Adrenal gland (tissue), 12 donors: ENCODE results near the gene RRM2. TPM values are rescaled to one million over a fixed set of nuclear protein-coding genes. Genes with fewer than 3 reads are reported as not detected.

Experiments used
- DNase-seq, 7 donors: peaks; one replicate each; pipeline ENCODE4 v3.0.0-alpha.2; 2019 to 2020
- H3K27ac ChIP-seq, 5 donors: fragments of 200-600 bp; sonication (generic) in 4 of 5; 1 replicate in 3 of 5; 2 replicates in 2 of 5; pipeline versions ENCODE4 v1.5.1 to v1.8.0; 2016 to 2020; ENCODE audit warnings: mild to moderate bottlenecking in 1 of 5
- H3K27me3 ChIP-seq: fragments of 200-600 bp; 2 replicates; pipeline ENCODE4 v1.8.0; 2021
- H3K36me3 ChIP-seq, 2 donors: fragments of 200-600 bp; replicated peaks in 1 of 2; 1 replicate in 1 of 2; 2 replicates in 1 of 2; pipeline versions ENCODE4 v1.5.1 to v1.8.0; 2018 to 2022
- H3K4me1 ChIP-seq, 2 donors: fragments of 200-600 bp; replicated peaks in 1 of 2; 1 replicate in 1 of 2; 2 replicates in 1 of 2; pipeline versions ENCODE4 v1.5.1 to v1.8.0; 2018 to 2021
- H3K4me3 ChIP-seq, 4 donors: fragments of 200-600 bp; sonication (generic) in 3 of 4; one replicate each; pipeline ENCODE4 v1.5.1; 2016 to 2018
- H3K9me3 ChIP-seq, 3 donors: fragments of 200-600 bp; sonication (generic) in 1 of 3; replicated peaks in 1 of 3; 1 replicate in 2 of 3; 2 replicates in 1 of 3; pipeline versions ENCODE4 v1.5.1 to v1.8.0; 2016 to 2021
- CTCF ChIP-seq, 6 experiments: fragments of 450-650 bp in 4 of 6; fragments of 200-600 bp in 2 of 6; sonication (generic) in 1 of 6; IDR thresholded peaks; 1 replicate in 5 of 6; 2 replicates in 1 of 6; pipeline versions ENCODE4 v1.5.1 to v1.8.0; 2016 to 2021; ENCODE audit warnings: antibody characterized with exemption in 6 of 6, mild to moderate bottlenecking in 2 of 6, moderate library complexity in 1 of 6
- POLR2A ChIP-seq, 2 donors: fragments of 450-650 bp; IDR thresholded peaks; one replicate each; pipeline ENCODE4 v1.6.1; 2017; ENCODE audit warnings: antibody characterized with exemption in 2 of 2, mild to moderate bottlenecking in 2 of 2, moderate library complexity in 1 of 2
- WGBS, 4 donors: extraction: QIAGEN DNeasy Blood & Tissue Kit in 2 of 4; methylation state at CpG; one replicate each; pipeline versions ENCODE4 v1.1.5 to v1.1.7; 2013 to 2017; 5-methylcytosine and 5-hydroxymethylcytosine counted together
- intact Hi-C, 2 donors: fragments of 100-400 bp; cut with DNase I; formaldehyde crosslinking; loops; one replicate each; pipeline versions ENCODE4 v1.14.1 to v1.15.0; 2022 to 2023
- polyA plus RNA-seq, 3 donors: library from polyadenylated mRNA; stranded (reverse); fragments of 200-250 nt in 2 of 3; fragments of 350-450 nt in 1 of 3; fragmentation: Illumina TruSeq in 1 of 3; extraction: RNeasy Lipid Tissue Mini Kit (QIAGEN cat#74804) in 1 of 3; gene quantifications; one replicate each; pipeline ENCODE4 v1.2.3, GENCODE V29; 2013 to 2014
- total RNA-seq, 9 donors: library from RNA; depleted of rRNA in 4 of 9; stranded (reverse); fragments of >200 nt in 4 of 9; fragments of 120-200 nt in 1 of 9; fragmentation: NEBNext Ultra II Directional in 1 of 9; extraction: Animal tissue kit (Norgen Biotek cat#: 25700) in 1 of 9; gene quantifications; one replicate each; pipeline versions ENCODE4 v1.1.0 to v1.2.4, GENCODE V29; 2013 to 2023
- donor health status: healthy with polysubstance abuse.
- donor health status: Bipolar disorder and iron deficiency.
- donor health status: DM: yes; HTN: yes; CAD: no.
- donor health status: DM: no; HTN: no; CAD: no.
- donor health status: DM: no; HTN: no; CAD: no.
- donor health status: DM: yes; HTN: yes; CAD: no.

Gene RRM2
- total and polyA plus RNA-seq, 12 donors, result 0.67 to 22.3 (median 3.8) TPM

- no peaks in the 10 kb centered on the region for H3K4me1 ChIP-seq
- intact Hi-C loops, result loop anchor here in 1 of 2 donors (5.0 kb wide), 1 partner anchor 276 kb away; no protein-coding TSS in a partner anchor
- no peak overlapping the region for H3K27ac ChIP-seq
- H3K36me3 ChIP-seq, result no peaks in the 10 kb centered on the region
- no peak for TF ChIP-seq POLR2A (IDR thresholded peaks at IDR 0.05)
- TF ChIP-seq CTCF (IDR thresholded peaks at IDR 0.05), result no peak
- WGBS, 4 donors, result 75 to 84% (median 79%) methylated on average over 7 of the region's 7 CpGs
- H3K4me3 ChIP-seq, result no peak overlapping the region
- H3K9me3 ChIP-seq, result no peaks in the 10 kb centered on the region
- no peaks in the 10 kb centered on the region for H3K27me3 ChIP-seq
- DNase-seq, result no peak
Observed at GRCh38 chr2:10136101-10136934, 13.8 kb downstream of the RRM2 start.

- H3K36me3 ChIP-seq, result no peaks in the 10 kb centered on the region
- intact Hi-C loops, result loop anchor here in 1 of 2 donors (5.0 kb wide), 1 partner anchor 275 kb away; no protein-coding TSS in a partner anchor
- 87 to 93% (median 90%) methylated on average over 6 to 10 of the region's 10 CpGs for WGBS, 4 donors
- no peak for DNase-seq
- no peaks in the 10 kb centered on the region for H3K9me3 ChIP-seq
- H3K4me1 ChIP-seq, result no peaks in the 10 kb centered on the region
- H3K27me3 ChIP-seq, result no peaks in the 10 kb centered on the region
- TF ChIP-seq POLR2A (IDR thresholded peaks at IDR 0.05) (no peak), CTCF (IDR thresholded peaks at IDR 0.05) (no peak)
- H3K4me3 ChIP-seq, result no peak overlapping the region
- no peak overlapping the region for H3K27ac ChIP-seq
Observed at GRCh38 chr2:10137053-10137843, 14.7 kb downstream of the RRM2 start.

- H3K27me3 ChIP-seq, result no peaks in the 10 kb centered on the region
- no peaks in the 10 kb centered on the region for H3K36me3 ChIP-seq
- TF ChIP-seq CTCF (IDR thresholded peaks at IDR 0.05), result no peak
- no peak for TF ChIP-seq POLR2A (IDR thresholded peaks at IDR 0.05)
- H3K4me3 ChIP-seq, result no peak overlapping the region
- intact Hi-C loops, result loop anchor here in 1 of 2 donors (5.0 kb wide), 1 partner anchor 273 kb away; no protein-coding TSS in a partner anchor
- no peak overlapping the region for H3K27ac ChIP-seq
- H3K4me1 ChIP-seq, result no peaks in the 10 kb centered on the region
- no peaks in the 10 kb centered on the region for H3K9me3 ChIP-seq
- no peak for DNase-seq
- WGBS, 4 donors, result 86 to 93% (median 91%) methylated on average over 6 of the region's 6 CpGs
Observed at GRCh38 chr2:10139536-10139935, 17.0 kb downstream of the RRM2 start.
